IMR-90 (cell line): ENCODE measurements around the gene SNX27. TPM values are rescaled to one million over a fixed set of nuclear protein-coding genes. Genes with fewer than 3 reads are reported as not detected.
A peak's percentile ranks its signal among the peaks of the same experiment; 100 is the strongest.

Source experiments
- ATAC-seq: fragments of 200-7000 bp; cut with Tn5 transposase; 2 replicates; pipeline ENCODE4 v1.9.1; 2020; ENCODE audit warnings: low read depth, mild to moderate bottlenecking, moderate library complexity
- BruUV-seq: library from RNA; stranded (reverse); fragments of 400-500 nt; replicated peaks from 2 replicates; lab custom pipeline; 2021; lab: Mats Ljungman, UMichigan
- CTCF ChIA-PET: fragments of 300-600 bp; formaldehyde crosslinking; extraction: SDS; loops from one replicate; lab custom pipeline; 2021; ENCODE audit warnings: antibody characterized with exemption; lab: Yijun Ruan, JAX
- POLR2A ChIA-PET: fragments of 300-600 bp; sonication (Branson Sonifier 250); formaldehyde crosslinking; loops from one replicate; lab custom pipeline; 2022; ENCODE audit warnings: antibody characterized with exemption; ENCODE audit not compliant: unreplicated experiment; lab: Charles Lee
- DNase-seq: peaks from one replicate; pipeline ENCODE4 v3.0.0; 2013
- H2AFZ ChIP-seq: replicated peaks from 2 replicates; pipeline ENCODE3; 2013; ENCODE audit warnings: low read length, mild to moderate bottlenecking; ENCODE audit not compliant: poor library complexity
- H2AK5ac ChIP-seq: 2 replicates; pipeline ENCODE4 v1.6.1; 2013; ENCODE audit warnings: low read depth, low read length, inconsistent platforms
- H2AK9ac ChIP-seq: replicated peaks from 2 replicates; pipeline ENCODE3; 2013; ENCODE audit warnings: mild to moderate bottlenecking, low read depth, low read length, moderate library complexity; ENCODE audit not compliant: poor library complexity
- H2BK120ac ChIP-seq: 2 replicates; pipeline ENCODE4 v1.6.1; 2013; ENCODE audit warnings: low read depth, low read length, inconsistent platforms
- H2BK15ac ChIP-seq: 3 replicates; pipeline ENCODE4 v1.6.1; 2013; ENCODE audit warnings: low read depth, low read length, inconsistent platforms
- H2BK20ac ChIP-seq: 2 replicates; pipeline ENCODE4 v1.6.1; 2013; ENCODE audit warnings: low read depth, mild to moderate bottlenecking, inconsistent platforms, low read length, moderate library complexity
- H2BK5ac ChIP-seq: 2 replicates; pipeline ENCODE4 v1.6.1; 2013; ENCODE audit warnings: mild to moderate bottlenecking, low read depth, low read length, inconsistent platforms; ENCODE audit not compliant: poor library complexity, severe bottlenecking
- H3K14ac ChIP-seq: replicated peaks from 2 replicates; pipeline ENCODE4 v1.6.1; 2013; ENCODE audit warnings: low read depth, low read length, inconsistent platforms
- H3K18ac ChIP-seq: 2 replicates; pipeline ENCODE4 v1.6.1; 2013; ENCODE audit warnings: low read depth, low read length, control low read depth
- H3K23ac ChIP-seq: 2 replicates; pipeline ENCODE4 v1.6.1; 2013; ENCODE audit warnings: low read depth, low read length, inconsistent platforms
- H3K27ac ChIP-seq: 2 replicates; pipeline ENCODE4 v1.5.1; 2013; ENCODE audit warnings: mild to moderate bottlenecking, control low read depth, low read length; ENCODE audit not compliant: insufficient read depth
- H3K27me3 ChIP-seq: 2 replicates; pipeline ENCODE4 v1.6.1; 2013; ENCODE audit warnings: low read length; ENCODE audit not compliant: control insufficient read depth, insufficient read depth
- H3K36me3 ChIP-seq: 2 replicates; pipeline ENCODE4 v1.6.1; 2013; ENCODE audit warnings: low read length, mixed read lengths; ENCODE audit not compliant: control insufficient read depth, insufficient read depth
- H3K4ac ChIP-seq: 2 replicates; pipeline ENCODE4 v1.6.1; 2013; ENCODE audit warnings: low read depth, low read length, inconsistent platforms
- H3K4me1 ChIP-seq: 2 replicates; pipeline ENCODE4 v1.6.1; 2013; ENCODE audit warnings: low read length, mixed read lengths; ENCODE audit not compliant: control insufficient read depth, insufficient read depth
- H3K4me2 ChIP-seq: 2 replicates; pipeline ENCODE4 v1.6.1; 2013; ENCODE audit warnings: low read depth, mild to moderate bottlenecking, control low read depth, low read length, moderate library complexity
- H3K4me3 ChIP-seq: 2 replicates; pipeline ENCODE4 v1.5.1; 2013; ENCODE audit warnings: low read depth, mild to moderate bottlenecking, control low read depth, low read length, moderate library complexity; ENCODE audit not compliant: insufficient read depth
- H3K56ac ChIP-seq: 2 replicates; pipeline ENCODE4 v1.6.1; 2013; ENCODE audit warnings: low read length, inconsistent platforms; ENCODE audit not compliant: insufficient read depth; ENCODE audit errors: extremely low read depth
- H3K79me1 ChIP-seq, 2 experiments: 2 replicates each; pipeline ENCODE4 v1.6.1; 2013; ENCODE audit warnings: low read length in 2 of 2, inconsistent platforms in 1 of 2, low read depth in 1 of 2
- H3K9ac ChIP-seq: 2 replicates; pipeline ENCODE4 v1.6.1; 2013; ENCODE audit warnings: low read depth, low read length, control low read depth
- H3K9me1 ChIP-seq: 2 replicates; pipeline ENCODE4 v1.6.1; 2013; ENCODE audit warnings: low read length, inconsistent platforms; ENCODE audit not compliant: insufficient read depth
- H3K9me3 ChIP-seq: 2 replicates; pipeline ENCODE4 v1.6.1; 2013; ENCODE audit warnings: low read length; ENCODE audit not compliant: control insufficient read depth, insufficient read depth
- H4K20me1 ChIP-seq: 2 replicates; pipeline ENCODE4 v1.6.1; 2013; ENCODE audit warnings: low read length, inconsistent platforms; ENCODE audit not compliant: insufficient read depth
- H4K5ac ChIP-seq: 2 replicates; pipeline ENCODE4 v1.6.1; 2013; ENCODE audit warnings: mild to moderate bottlenecking, low read depth, low read length, control low read depth
- H4K8ac ChIP-seq, 2 experiments: 2 replicates each; pipeline ENCODE4 v1.6.1; 2013; ENCODE audit warnings: low read depth in 2 of 2, low read length in 2 of 2, control low read depth in 1 of 2, inconsistent platforms in 1 of 2
- H4K91ac ChIP-seq: 2 replicates; pipeline ENCODE4 v1.6.1; 2013; ENCODE audit warnings: low read depth, low read length, inconsistent platforms; ENCODE audit not compliant: insufficient read depth
- FOS ChIP-seq: fragments of 150-350 bp; IDR thresholded peaks from 2 replicates; pipeline ENCODE4 v1.6.1; 2016; ENCODE audit warnings: low read depth, low read length
- NFE2L2 ChIP-seq: fragments of 150-350 bp; IDR thresholded peaks from 2 replicates; pipeline ENCODE4 v1.6.1; 2016; ENCODE audit warnings: low read depth, mild to moderate bottlenecking, low read length
- RCOR1 ChIP-seq: IDR thresholded peaks from 2 replicates; pipeline ENCODE4 v1.6.1; 2012; ENCODE audit warnings: mild to moderate bottlenecking, low read length, improper control_type of control experiment; ENCODE audit not compliant: insufficient replicate concordance
- USF2 ChIP-seq: fragments of 150-350 bp; IDR thresholded peaks from 2 replicates; pipeline ENCODE4 v1.6.1; 2017; ENCODE audit warnings: mild to moderate bottlenecking, antibody characterized with exemption, low read length, low read depth
- WGBS, 2 experiments: methylation state at CpG; one replicate each; pipeline versions ENCODE4 v1.1.5 to v1.1.7; 2013; ENCODE audit warnings: missing lambda C conversion rate in 2 of 2; ENCODE audit not compliant: insufficient read length in 1 of 2; ENCODE audit errors: extremely low coverage in 2 of 2; 5-methylcytosine and 5-hydroxymethylcytosine counted together
- dilution Hi-C: fragments of 300-500 bp; cut with HindIII; formaldehyde crosslinking; loops from one replicate; pipeline ENCODE4 v1.14.3; 2018; ENCODE audit warnings: low sequenced_read_pairs; ENCODE audit not compliant: unreplicated experiment
- in situ Hi-C: fragments of 300-500 bp; cut with MboI; formaldehyde crosslinking; loops from 3 replicates; pipeline ENCODE4 v1.14.3; 2019; ENCODE audit warnings: low sequenced_read_pairs, inconsistent platforms, mixed read lengths
- intact Hi-C: fragments of 100-400 bp; cut with micrococcal nuclease; formaldehyde crosslinking; loops from 2 replicates; pipeline ENCODE4 v1.10.0; 2022
- polyA plus RNA-seq, 3 experiments: library from polyadenylated mRNA; depleted of rRNA; stranded (reverse); fragments of >200 nt; gene quantifications; 2 replicates each; pipeline ENCODE4 v1.2.3, GENCODE V29; 2012; ENCODE audit warnings: low replicate concordance in 1 of 3
- total RNA-seq: library from RNA; depleted of rRNA; stranded (reverse); fragments of >200 nt; gene quantifications from 2 replicates; pipeline ENCODE4 v1.2.3, GENCODE V29; 2012

Gene SNX27
- total and polyA plus RNA-seq, 2 of the 4 experiments (the other 2 are of a cell fraction): 12.3 to 25.6 TPM

GRCh38 chr1:151585622-151586021, 26.2 kb upstream of the SNX27 start:
- H3K27ac ChIP-seq: peak overlapping the region; percentile 32; the same call in 1 of the 2 replicates

More at GRCh38 chr1:151585622-151586021, 26.2 kb upstream of the SNX27 start:
- BruUV-seq: no TSS peak
- Histone ChIP-seq H3K14ac (peak overlapping the region; percentile 46; the same call in 1 of the 2 replicates), H3K4me3 (no peak overlapping the region), H2AK5ac (0 out of 2 replicates have a peak overlapping the region, but pooled peaks have one; percentile 13), H2AFZ (peak overlapping the region; percentile 69), H3K9ac (no peak overlapping the region), H4K20me1 (no peaks in the 10 kb centered on the region), H2BK20ac (no peak overlapping the region), H3K4me2 (no peak overlapping the region), H4K91ac (no peak overlapping the region), H3K9me3 (no peaks in the 10 kb centered on the region), H3K79me1 (no peaks in the 10 kb centered on the region), H3K9me1 (no peaks in the 10 kb centered on the region), H2BK120ac (peak overlapping the region; percentile 45; the same call in 1 of the 2 replicates), H3K18ac (0 out of 2 replicates have a peak overlapping the region, but pooled peaks have one; percentile 5), H4K8ac (peak overlapping the region in 1 of 2 experiments; percentile 66; a peak in 2 of 4 replicates), H3K23ac (no peak overlapping the region), H2BK15ac (no peak overlapping the region; the same call in 2 of the 3 replicates), H3K4ac (peak overlapping the region; percentile 46; the same call in 1 of the 2 replicates), H3K56ac (no peak overlapping the region), H4K5ac (no peak overlapping the region), H2AK9ac (no peak overlapping the region), H3K4me1 (peaks cover 2% of the 10 kb centered on the region; the same call in 1 of the 2 replicates), H3K36me3 (peaks cover 16% of the 10 kb centered on the region), H3K27me3 (no peaks in the 10 kb centered on the region), H2BK5ac (no peak overlapping the region)
- ATAC-seq: peak; percentile 92
- DNase-seq: peak; percentile 89
- intact Hi-C loops: no loop called here
- dilution Hi-C loops: no loop called here
- TF ChIP-seq RCOR1: peak; percentile 87
- no peak for TF ChIP-seq NFE2L2
- no peak for TF ChIP-seq USF2
- peak; percentile 49; the same call in 1 of the 2 replicates for TF ChIP-seq FOS
- no CpG with 5 or more reads among the region's 1 CpG for WGBS, 2 experiments
- CTCF ChIA-PET: interaction anchor here (0.6 to 1.3 kb wide), 2 partner anchors 8 to 70 kb away, joined by 3 read pairs; no protein-coding TSS in a partner anchor
- POLR2A ChIA-PET: no interaction called here
- in situ Hi-C loops: no loop called here
